NCI-H187 (cell line): ENCODE results near the gene UXS1.
"Not testable (repeated sequence)": the region's sequence is repeated elsewhere in the genome, so short reads cannot be mapped to it uniquely, and the experiment has no call there.

Source experiments
- DNase-seq, 2 experiments: peaks; one replicate each; lab custom pipeline; 2025; lab: John Stamatoyannopoulos, UW

The UXS1 gene

DNA sequence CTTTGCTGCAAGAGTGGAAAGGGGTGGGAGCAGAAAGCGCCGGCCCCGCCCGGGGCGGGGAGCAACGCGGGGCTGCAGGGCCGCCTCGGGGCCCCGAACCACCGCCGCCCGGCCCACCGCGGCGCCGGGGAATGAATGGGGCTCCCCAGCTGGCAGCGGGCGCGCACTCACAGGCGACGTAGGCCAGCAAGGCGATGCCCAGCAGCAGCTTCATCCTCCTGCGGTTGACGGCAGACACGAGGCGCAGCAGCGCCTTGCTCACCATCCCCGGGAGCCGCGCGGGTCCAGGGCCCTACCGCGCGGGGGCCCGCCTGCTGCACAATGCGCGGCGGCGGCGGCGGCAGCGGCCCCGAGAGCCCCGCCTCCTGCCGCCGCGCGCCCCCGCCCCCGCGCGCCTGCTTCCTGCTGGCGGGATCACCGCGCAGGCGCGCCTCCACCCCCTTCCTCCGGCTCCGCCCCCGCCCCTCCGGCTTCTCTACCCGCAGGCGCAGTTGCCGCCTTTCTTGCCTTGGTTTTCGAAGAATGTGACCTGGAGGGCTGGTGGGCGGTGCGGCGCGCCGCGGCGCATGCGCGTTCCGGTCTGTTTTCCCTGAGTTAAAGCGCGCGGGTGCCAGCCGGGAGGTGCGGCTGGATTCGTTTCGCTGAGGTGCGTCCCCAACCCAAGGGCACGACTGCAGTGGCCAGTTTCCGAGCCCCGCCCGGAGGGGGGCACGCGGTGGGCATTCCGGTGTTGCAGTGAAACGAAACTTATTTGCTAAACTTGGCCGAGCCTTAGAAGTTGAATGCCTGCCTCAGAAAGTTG lies at the start of gene UXS1:
TSS of gene UXS1 (minus strand) at position 325 of the 802 bp plus-strand sequence. CDS start at position 265, 60 bp downstream.
- DNase-seq = peak; percentile 75 to 80

DNA sequence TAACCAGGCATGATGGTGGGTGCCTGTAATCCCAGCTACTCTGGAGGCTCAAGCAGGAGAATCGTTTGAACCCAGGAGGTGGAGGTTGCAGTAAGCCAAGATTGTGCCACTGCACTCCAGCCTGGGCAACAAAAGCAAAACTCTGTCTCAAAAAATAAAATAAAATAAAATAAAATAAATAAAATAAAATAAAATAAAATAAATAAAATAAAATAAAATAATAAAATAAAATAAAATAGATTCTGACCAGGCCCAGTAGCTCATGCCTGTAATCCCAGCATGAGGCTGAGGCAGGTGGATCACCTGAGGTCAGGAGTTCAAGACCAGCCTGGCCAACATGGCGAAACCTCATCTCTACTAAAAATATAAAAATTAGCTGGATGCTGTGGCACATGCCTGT lies 45.4 kb upstream of the UXS1 start:
- not testable (repeated sequence) for DNase-seq

DNA sequence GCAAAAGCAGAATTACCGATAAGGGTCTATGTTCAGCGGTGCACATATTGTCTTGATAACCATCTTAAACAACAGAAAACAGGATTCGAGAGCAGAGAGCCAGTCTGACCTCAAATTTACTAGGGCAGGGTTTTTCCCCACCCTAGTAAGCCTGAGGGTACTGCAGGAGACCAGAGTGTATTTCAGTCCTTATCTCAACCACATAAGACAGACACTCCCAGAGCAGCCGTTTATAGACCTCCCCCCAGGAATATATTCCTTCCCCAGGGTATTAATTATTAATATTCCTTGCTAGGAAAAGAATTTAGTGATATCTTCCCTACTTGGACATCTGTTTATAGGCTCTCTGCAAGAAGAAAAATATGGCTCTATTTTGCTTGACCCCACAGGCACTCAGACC lies 41.3 kb upstream of the UXS1 start:
- not testable (repeated sequence) for DNase-seq

DNA sequence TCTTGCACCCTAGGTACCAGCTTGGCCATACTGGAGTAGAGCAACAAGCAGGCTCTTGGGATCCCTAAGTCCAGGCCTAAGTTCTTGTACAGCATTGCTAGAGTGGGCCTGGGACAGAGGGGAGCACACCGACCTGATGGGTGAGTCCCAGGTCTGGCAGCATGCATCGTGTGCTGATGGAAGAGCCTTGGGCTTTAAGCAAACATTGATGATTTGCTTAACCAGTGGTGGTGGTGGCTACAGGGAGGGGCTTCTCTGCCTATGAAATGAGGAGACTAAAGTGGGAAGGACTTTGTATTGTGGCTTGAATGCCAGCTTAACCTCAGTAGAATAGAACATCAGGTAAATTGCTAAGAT lies 39.2 kb upstream of the UXS1 start:
- DNase-seq = no peak

DNA sequence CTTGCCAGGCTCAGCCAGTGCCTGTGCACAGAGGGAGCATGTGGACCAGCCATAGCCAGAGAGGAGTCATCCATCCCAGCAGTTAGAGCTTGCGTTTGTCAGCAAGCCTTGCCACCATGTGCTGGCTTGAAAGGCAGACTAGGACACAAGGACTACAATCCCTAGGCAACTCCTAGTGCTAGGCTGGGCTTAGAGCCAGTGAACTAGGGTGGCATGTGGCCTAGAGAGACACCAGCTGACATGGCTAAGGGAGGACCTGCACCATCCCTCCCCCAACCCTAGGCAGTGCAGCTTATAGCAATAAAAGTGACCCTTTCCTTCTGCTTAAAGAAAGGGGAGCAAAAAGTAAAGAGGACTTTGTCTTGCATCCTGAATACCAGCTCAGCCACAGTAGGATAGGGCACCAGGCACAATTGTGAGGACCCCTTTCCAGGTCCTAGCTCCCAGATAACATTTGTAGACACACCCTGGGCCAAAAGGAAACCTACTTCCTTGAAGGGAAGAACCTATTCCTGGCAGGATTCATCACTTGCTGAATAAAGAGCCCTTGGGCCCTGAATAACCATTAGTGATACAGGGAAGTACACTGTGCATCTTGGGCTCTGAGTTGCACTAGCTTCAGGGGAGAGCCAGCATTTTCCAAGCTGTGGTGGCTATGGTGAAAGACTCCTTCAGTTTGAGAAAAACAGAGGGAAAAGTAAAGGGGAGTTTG lies 38.7 kb upstream of the UXS1 start:
- DNase-seq = no peak

DNA sequence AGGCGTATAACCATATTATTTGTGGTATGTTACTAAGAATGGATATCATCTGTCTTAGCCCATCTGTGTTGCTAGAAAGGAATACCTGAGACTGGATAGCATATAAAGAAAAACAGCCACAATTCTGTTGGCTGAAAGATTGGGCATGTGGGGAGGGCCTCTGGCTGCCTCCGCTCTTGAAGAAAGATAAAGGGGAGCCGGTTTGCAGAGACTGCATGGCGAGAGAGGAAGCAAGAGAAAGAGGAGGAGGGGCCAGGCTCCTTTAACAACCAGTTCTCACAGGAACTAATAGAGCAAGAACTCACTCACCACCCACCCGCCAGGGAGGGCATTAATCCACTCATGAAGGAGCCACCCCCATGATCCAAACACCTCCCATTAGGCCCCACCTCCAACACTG lies 29.2 kb upstream of the UXS1 start:
- no peak for DNase-seq

DNA sequence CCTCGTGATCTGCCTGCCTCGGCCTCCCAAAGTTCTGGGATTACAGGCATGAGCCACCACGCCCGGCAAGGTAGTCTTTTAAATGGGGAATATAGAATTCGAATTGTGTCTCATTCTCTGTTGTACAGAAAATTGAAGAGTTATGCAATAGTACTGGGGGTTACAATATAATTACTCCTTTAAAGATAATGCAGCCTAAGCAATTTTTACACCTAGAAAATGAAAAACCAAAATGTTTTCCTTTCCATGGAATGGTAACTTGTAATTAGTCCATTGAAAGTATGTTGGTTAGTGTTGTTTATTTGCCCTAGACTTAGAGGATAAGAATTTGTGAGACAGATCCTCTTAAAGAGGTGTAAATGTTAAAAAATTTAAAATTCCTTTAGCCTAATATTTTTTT lies 28.0 kb upstream of the UXS1 start:
- not testable (repeated sequence) for DNase-seq

DNA sequence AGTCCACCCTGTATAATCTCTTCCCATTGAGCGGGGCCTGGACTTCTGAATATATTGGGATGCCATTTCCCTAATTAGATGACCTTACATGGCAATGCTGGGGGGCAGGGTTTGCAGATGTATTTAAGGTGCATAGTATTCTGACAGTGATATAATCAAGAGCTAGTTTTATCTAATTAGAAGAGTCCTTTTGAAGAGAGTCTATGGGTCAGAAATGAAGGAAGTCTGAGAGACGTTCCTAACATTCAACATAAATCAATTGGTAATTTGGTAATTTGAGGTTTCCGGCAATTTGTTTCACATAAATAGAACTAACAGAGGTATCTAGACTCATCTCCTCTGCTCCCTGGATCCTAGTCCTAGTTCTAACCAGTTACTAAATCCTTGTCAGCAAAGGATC lies 25.7 kb upstream of the UXS1 start:
- no peak for DNase-seq

DNA sequence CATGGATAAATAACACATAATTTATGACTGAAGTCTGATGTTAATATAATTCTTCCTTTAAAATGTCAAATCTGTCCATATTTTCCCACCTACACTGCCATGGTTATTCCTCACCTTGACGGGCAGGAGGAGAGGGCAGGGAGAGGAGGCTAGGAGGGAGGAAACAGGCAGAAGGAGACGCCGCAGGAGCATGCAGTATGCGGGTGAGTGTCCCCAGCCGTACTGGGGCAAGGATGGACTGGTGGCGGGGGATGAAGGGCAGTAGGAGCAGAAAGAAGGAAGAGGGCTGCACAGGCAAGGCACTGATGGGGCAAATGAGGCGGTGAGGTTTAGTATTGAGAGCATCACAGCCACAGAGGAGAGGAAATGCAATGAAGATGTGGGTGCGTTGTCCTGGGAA lies 25.1 kb upstream of the UXS1 start:
- DNase-seq = not testable (repeated sequence)

DNA sequence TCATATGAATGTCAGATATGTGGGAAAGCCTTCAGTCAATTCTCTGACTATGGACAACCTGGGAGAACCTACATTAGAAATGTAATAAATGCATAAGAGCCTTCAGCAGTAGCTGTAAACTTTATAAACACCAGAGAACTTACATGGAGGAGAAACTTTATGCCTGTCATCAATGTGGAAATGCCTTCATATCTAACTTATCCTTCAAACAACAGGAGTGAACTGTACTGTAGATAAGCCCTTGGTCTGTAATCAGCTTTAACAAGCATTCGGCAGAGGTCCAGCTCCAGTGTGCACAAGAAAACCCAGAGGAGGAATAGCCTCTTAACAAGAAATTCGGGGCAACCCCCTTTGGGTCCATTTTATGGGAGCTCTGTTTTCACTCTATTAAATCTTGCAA lies 14.8 kb upstream of the UXS1 start:
- DNase-seq = no peak

DNA sequence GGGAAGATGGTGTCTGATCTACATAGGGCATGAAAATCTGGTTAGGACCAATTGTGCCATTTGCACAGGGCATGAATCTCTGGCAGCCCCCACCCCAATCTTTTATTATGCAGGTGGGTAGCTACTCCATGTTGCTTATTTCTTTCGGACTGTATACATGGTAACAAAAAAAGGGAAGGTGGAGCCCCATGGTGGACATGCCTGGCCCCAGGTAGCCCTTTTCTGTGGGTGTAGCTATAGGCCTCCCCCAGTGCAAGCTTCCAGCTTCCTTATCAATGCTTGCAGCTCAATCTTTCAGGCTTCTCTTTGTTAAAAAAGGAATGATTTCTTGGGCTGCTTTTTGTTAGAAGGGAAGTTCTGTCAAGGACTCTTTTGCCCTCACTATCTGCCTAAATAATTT lies 14.3 kb upstream of the UXS1 start:
- no peak for DNase-seq

DNA sequence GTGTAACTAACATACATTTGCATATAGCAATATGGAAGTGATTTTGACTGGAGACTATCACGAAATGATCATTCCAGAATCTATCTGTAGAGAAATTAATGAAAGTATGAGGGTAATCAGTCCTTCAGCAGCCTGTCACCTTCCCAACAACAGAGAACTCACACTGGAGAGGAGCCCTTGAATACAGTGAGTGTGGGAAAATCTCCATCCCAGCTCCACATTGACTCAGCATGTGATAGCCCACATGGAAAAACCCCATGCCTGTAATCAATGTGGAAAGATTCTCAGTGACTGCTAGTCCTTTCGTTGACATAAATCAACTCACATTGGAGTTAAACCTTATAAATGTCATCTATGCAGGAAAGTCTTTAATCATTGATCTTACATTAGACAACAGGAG lies 13.1 kb upstream of the UXS1 start:
- no peak for DNase-seq

DNA sequence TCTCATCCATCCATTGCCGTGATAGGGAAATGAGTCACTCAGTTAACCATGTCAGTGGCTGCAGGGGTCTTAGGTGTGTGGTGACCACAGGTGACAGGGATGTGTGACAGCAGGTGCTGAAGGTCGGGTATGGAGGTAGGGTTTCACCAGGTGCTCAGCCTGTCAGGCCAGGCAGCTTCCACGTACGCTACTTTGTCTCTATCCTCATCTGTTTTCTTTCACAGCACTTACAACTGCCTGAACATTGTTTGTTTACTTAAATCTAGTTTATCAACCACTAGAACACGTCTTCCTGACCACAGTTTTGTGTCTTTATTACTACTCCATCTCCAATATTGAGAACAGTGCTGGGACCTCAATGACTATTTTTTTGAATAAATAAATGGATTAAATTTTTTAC lies 11.4 kb upstream of the UXS1 start:
- DNase-seq = no peak

DNA sequence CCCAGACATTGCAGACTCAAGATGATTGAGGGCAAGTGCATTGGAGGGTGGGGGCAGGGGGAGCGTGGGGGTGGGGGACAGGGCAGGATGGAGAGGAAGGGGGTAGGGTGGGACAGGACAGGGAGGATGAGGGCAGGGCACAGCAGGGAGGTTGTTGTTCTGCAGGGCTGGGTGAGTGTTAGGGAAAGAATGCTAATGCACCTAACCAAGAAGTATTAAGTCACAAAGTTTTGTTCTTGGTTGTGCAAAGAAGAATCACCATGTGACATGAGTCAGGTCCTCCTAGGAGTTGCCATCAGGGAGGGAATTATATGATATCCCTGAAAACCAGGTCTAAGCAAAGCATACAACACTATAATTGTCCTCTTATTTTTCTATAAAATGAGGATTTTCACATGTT lies 10.4 kb upstream of the UXS1 start:
- DNase-seq = not testable (repeated sequence)

DNA sequence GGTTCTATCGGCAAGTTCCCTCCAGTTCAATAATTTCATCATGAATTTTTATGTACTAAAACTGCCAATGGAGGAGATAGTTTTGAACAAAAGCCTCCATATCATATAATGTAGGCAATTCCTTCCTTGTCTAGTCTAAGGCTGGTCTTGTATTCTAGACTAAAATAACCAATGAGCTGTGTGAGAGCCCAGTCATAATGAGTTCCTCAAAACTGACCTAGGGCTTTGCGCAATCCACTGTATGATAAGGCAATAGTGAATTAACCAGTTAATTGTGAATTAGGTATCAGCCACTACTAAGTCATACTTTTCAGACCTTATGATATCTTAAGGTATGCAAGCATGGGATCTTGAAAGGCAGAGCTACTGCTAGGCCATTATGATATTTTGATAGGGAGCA lies 7.6 kb upstream of the UXS1 start:
- no peak for DNase-seq

DNA sequence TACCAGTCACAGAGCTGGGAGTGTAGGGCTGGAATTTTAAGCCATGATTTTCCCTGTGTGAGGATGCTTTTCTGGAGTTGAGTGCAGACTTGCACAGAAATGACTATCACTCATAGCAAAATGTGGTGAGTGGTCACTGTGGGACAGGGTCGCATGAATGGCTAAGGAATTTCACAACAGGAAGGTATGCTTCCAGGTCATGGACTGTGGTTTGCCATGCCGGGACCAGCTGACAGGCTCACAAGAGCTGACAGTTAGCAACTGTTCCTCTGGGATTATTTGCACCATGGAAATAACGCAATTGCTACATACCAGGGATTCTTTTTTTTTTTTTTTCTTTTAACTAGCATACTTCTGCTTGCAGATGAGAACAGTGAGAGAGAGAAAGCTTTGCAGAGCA lies 3.8 kb upstream of the UXS1 start:
- DNase-seq = no peak

DNA sequence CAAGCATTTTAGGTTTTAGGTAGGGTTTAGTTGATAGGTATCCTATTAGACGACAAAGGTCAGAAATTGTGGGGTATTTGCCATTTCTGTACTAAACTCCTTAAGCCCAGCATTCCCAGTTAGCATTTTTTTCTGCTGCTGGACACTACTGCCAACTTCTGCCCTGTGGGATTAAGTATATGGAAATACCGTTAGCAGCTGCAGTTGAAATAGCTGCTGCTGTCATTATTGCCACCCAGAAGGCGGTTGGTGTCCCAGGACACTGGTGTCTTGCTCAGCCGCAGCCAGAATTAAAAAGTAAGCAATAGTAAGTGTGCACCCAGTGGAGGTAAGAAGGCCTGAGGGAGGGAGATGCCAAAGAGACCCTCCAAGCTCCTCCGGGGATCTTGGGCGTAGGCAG lies 1.9 kb upstream of the UXS1 start:
- no peak for DNase-seq

DNA sequence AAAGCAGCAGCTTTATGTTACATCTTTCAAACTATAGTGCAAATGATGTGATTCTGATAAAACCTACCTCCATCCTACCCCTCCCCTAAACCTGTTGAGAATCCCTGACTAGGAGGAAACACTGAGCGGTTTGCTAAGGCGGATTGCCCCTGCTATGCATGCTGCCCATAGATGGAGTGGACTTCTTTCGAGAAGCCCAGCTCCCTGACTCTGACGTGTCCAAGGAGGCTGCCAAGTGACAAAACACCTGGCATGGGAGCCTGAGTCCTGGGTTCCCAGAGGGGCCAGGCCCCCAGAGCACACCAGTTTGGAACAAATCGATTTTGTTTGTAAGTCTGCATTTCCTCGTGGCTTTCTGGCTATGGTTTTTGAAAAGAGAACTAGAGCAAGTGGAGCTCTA lies 1.4 kb upstream of the UXS1 start:
- DNase-seq = no peak

DNA sequence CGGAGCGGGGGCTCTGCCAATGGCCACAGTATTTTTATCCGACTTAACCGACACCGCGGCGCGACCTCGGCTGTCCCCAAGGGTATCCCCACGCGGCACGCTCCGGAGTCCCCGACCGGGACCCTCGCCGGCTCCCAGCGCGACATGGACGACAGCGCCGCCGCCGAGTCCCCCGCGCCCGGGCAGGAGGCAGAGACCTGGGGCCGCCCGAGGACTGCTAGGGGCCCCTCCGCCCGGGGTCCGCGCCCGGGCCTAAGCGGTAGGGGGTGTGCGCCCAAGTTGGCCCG lies 468 bp downstream of the UXS1 start:
- no peak for DNase-seq

DNA sequence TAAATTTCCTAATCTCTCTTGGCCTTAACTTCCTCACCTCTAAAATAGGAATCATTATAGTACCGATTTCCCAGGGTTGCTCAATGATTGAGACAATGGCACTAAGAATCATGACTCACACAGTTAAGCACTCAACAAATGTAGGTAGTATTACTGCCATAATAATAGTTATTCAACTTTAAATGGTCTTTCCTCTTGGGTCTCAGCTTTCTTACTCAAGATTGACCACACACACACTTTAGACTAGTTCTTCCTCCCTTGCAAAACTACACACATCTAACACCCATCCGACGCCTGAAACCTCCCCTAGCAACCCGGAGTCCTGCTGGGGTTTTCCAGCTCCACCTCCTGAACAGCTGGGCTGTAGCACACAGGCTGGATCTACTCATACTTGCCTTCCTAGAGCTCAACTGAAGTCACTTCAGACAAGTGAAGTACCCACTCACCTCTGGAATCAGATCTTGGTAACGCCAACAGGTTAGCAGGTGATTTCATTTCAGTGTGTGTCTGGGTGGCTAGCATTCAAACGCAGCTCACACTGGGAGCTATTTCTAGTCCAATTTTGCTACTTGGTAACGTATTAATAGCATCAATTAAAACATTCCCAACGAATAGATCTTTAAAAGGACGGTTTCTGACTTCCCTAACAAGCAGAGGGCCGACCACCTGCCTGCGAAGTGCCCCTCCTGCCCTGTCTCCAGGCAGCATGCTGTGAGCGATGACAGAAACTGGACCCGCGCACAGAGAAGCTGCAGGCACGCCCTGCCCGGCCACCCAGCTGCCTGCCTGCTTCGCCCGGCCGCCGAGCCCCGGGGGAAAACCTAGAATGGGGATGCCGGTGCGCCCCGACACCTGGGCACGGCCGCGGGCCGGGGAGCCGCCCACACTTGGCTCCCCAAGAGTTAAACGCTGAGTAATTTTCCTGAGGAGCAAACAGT lies 1.1 kb downstream of the UXS1 start:
- DNase-seq = peak; percentile 49 to 67

DNA sequence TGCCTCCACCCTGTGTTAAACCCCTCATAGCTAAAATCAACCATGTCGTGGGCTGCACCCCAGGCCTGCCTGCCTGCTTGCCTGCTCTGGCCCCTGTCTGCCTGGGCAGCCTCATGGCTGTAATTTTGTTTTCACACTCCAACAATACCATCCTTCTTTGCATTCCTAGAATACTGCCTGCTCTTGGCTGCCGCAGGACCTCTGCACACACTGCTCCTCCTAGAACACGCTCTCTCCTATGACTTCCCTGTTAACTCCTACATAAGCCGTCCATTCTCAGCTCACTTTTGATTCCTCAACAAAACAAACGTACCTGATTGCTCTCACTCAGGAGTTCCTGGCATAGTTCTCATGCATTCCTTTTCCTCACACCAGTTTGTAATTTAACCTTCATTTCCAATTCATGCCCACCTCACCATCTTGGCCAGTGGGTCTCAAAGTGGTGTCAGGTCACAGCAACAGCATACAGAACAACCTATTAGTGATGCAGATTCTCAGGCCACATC lies 2.5 kb downstream of the UXS1 start:
- DNase-seq = no peak

DNA sequence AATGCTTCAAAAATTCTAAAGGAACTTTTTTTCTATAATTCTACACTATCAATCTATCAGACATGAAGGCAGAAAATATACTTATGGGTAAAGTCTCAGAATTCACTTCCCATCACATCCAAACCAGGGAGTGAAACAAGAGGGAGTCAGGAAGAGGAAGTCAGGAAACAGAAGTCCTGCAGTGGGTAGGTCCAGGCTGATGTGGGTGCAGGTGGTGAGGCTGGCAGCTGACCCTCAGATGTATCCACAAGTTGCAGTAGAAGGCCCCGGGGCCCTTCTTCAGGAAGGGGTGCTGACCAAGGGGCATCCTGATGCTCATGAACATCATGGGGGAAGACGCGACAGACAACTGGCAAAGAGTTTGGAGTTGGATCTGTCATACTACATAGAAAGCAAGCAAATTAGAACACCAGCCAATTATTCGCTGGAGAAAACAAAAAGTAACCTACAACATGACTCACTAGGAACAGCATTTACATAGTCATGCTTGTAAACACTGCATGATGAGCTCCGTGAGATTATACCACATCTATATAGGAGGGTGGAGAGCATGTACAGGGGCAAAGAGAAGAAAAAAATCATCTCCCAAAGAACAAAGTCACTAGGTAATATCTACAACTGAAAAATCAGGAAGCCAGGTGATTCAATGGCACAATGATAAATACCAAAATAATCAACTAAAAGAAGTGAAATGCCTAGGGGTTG lies 4.2 kb downstream of the UXS1 start:
- DNase-seq = no peak
